CD4-positive, alpha-beta T cell treated with Interleukin-4 for 4 hours (primary cell): ENCODE results near the gene TMX3.

Experiments
- DNase-seq: peaks from one replicate; pipeline ENCODE4 v3.0.0-alpha.2; 2020

TMX3 gene

GRCh38 chr18:68714712-68715496, at the start of gene TMX3:
Gene TMX3 (minus strand): TSS chr18:68715108. CDS start chr18:68714981, 127 bp downstream.
- DNase-seq, result peak; percentile 91

GRCh38 chr18:68764016-68764415, 49.1 kb upstream of the TMX3 start:
- no peak for DNase-seq

GRCh38 chr18:68763083-68763482, 48.2 kb upstream of the TMX3 start:
- DNase-seq, result no peak

GRCh38 chr18:68759308-68759707, 44.4 kb upstream of the TMX3 start:
- no peak for DNase-seq

- DNase-seq, result no peak
Observed at GRCh38 chr18:68757126-68757525, 42.2 kb upstream of the TMX3 start.

- DNase-seq, result no peak
Observed at GRCh38 chr18:68742206-68742605, 27.3 kb upstream of the TMX3 start.

GRCh38 chr18:68740966-68741365, 26.1 kb upstream of the TMX3 start:
- no peak for DNase-seq

- DNase-seq, result no peak
Observed at GRCh38 chr18:68739462-68739861, 24.6 kb upstream of the TMX3 start.

GRCh38 chr18:68738564-68738963, 23.7 kb upstream of the TMX3 start:
- DNase-seq, result no peak

GRCh38 chr18:68735483-68736343, 20.8 kb upstream of the TMX3 start:
- DNase-seq, result peak; percentile 48

- DNase-seq, result no peak
Observed at GRCh38 chr18:68734308-68734707, 19.4 kb upstream of the TMX3 start.

GRCh38 chr18:68733707-68734106, 18.8 kb upstream of the TMX3 start:
- DNase-seq, result no peak

GRCh38 chr18:68728081-68728700, 13.3 kb upstream of the TMX3 start:
- DNase-seq, result no peak

- DNase-seq, result no peak
Observed at GRCh38 chr18:68727506-68727905, 12.6 kb upstream of the TMX3 start.

GRCh38 chr18:68725346-68725745, 10.4 kb upstream of the TMX3 start:
- no peak for DNase-seq

GRCh38 chr18:68724021-68724420, 9.1 kb upstream of the TMX3 start:
- no peak for DNase-seq

- DNase-seq, result no peak
Observed at GRCh38 chr18:68723539-68723938, 8.6 kb upstream of the TMX3 start.

- no peak for DNase-seq
Observed at GRCh38 chr18:68722821-68723220, 7.9 kb upstream of the TMX3 start.

- DNase-seq, result peak; percentile 36
Observed at GRCh38 chr18:68721681-68722583, 7.0 kb upstream of the TMX3 start.

GRCh38 chr18:68714366-68714711, 569 bp downstream of the TMX3 start:
- DNase-seq, result no peak

GRCh38 chr18:68713796-68714195, 1.1 kb downstream of the TMX3 start:
- no peak for DNase-seq

- DNase-seq, result no peak
Observed at GRCh38 chr18:68713131-68713530, 1.8 kb downstream of the TMX3 start.

- no peak for DNase-seq
Observed at GRCh38 chr18:68707646-68708045, 7.3 kb downstream of the TMX3 start.
